GM12878 (cell line): ENCODE results near the gene ABL2. TPM values are rescaled to one million over a fixed set of nuclear protein-coding genes. Genes with fewer than 3 reads are reported as not detected.

Source experiments
- ASH2L ChIP-seq: fragments of 300-600, 200-600 bp; sonication (generic); IDR thresholded peaks from 2 replicates; pipeline ENCODE4 v1.6.1; 2017; ENCODE audit warnings: low read depth, mild to moderate bottlenecking, borderline replicate concordance
- CHD1 ChIP-seq: IDR thresholded peaks from 2 replicates; pipeline ENCODE4 v1.6.1; 2012; ENCODE audit warnings: low read depth, low read length, improper control_type of control experiment
- CREB1 ChIP-seq: IDR thresholded peaks from 2 replicates; pipeline ENCODE4 v1.6.1; 2012; ENCODE audit warnings: low read depth, mild to moderate bottlenecking, inconsistent platforms
- CREM ChIP-seq: IDR thresholded peaks from 2 replicates; pipeline ENCODE4 v1.6.1; 2014; ENCODE audit warnings: antibody characterized with exemption, low read depth
- JUNB ChIP-seq: IDR thresholded peaks from 2 replicates; pipeline ENCODE4 v1.6.1; 2016; ENCODE audit warnings: antibody characterized with exemption, mild to moderate bottlenecking
- RBBP5 ChIP-seq: fragments of 200-600 bp; sonication (generic); conservative IDR thresholded peaks from 2 replicates; pipeline ENCODE4 v1.6.1; 2016
- SREBF2 ChIP-seq: IDR thresholded peaks from 2 replicates; pipeline ENCODE4 v1.6.1; 2012; ENCODE audit warnings: mild to moderate bottlenecking, low read length
- YY1 ChIP-seq: IDR thresholded peaks from 2 replicates; pipeline ENCODE4 v1.6.1; 2011; ENCODE audit warnings: low read depth, mild to moderate bottlenecking, low read length
- polyA plus RNA-seq, 11 experiments: library from polyadenylated mRNA; depleted of rRNA in 4 of 11; unstranded in 6 of 11; stranded (reverse) in 5 of 11; fragments of >200 nt; fragmentation: Nextera tagmentation in 4 of 11; fragmentation: Illumina TruSeq in 1 of 11; extraction: Ambion mirVana in 4 of 11; extraction: Trizol in 1 of 11; gene quantifications; 1 replicate in 1 of 11; 2 replicates in 10 of 11; pipeline versions ENCODE4 v1.2.1 to v1.2.3, GENCODE V29; 2011 to 2016; ENCODE audit warnings: inconsistent platforms in 2 of 11, missing spikeins in 2 of 11, low read depth in 1 of 11
- total RNA-seq, 4 experiments: library from RNA; depleted of rRNA in 3 of 4; stranded (reverse); fragments of >200 nt in 3 of 4; fragmentation: Illumina TruSeq in 1 of 4; extraction: Trizol in 1 of 4; gene quantifications; 2 replicates each; pipeline versions ENCODE4 v1.2.1 to v1.2.3, GENCODE V29; 2013 to 2021
- TF ChIP-seq, protein P1 (sequence below): fragments of 450-650 bp; IDR thresholded peaks from 2 replicates; pipeline ENCODE4 v1.6.1; 2017; ENCODE audit warnings: low read depth, mild to moderate bottlenecking, moderate library complexity
- TF ChIP-seq, protein P2 (sequence below): fragments of 450-650 bp; IDR thresholded peaks from 2 replicates; pipeline ENCODE4 v1.6.1; 2017; ENCODE audit warnings: mild to moderate bottlenecking
- TF ChIP-seq, protein P3 (sequence below): fragments of 450-650 bp; IDR thresholded peaks from 2 replicates; pipeline ENCODE4 v1.6.1; 2016; ENCODE audit warnings: mild to moderate bottlenecking, moderate library complexity, borderline replicate concordance
- TF ChIP-seq, protein P4 (sequence below): IDR thresholded peaks from 2 replicates; pipeline ENCODE4 v1.6.1; 2012; ENCODE audit warnings: mild to moderate bottlenecking, low read depth, low read length
- TF ChIP-seq, protein P5 (sequence below): IDR thresholded peaks from 2 replicates; pipeline ENCODE4 v1.6.1; 2011; ENCODE audit warnings: borderline replicate concordance, low read depth, mild to moderate bottlenecking, moderate library complexity, low read length; ENCODE audit not compliant: insufficient read depth, poor library complexity, severe bottlenecking
- TF ChIP-seq, protein P6 (sequence below): IDR thresholded peaks from 2 replicates; pipeline ENCODE4 v1.6.1; 2012; ENCODE audit warnings: low read length, inconsistent platforms

The ABL2 gene
- total and polyA plus RNA-seq, 10 of the 15 experiments (the other 5 are each of a cell fraction or from before 2014, with no cell fraction given): 0.57 to 9.4 (median 3.6) TPM

DNA sequence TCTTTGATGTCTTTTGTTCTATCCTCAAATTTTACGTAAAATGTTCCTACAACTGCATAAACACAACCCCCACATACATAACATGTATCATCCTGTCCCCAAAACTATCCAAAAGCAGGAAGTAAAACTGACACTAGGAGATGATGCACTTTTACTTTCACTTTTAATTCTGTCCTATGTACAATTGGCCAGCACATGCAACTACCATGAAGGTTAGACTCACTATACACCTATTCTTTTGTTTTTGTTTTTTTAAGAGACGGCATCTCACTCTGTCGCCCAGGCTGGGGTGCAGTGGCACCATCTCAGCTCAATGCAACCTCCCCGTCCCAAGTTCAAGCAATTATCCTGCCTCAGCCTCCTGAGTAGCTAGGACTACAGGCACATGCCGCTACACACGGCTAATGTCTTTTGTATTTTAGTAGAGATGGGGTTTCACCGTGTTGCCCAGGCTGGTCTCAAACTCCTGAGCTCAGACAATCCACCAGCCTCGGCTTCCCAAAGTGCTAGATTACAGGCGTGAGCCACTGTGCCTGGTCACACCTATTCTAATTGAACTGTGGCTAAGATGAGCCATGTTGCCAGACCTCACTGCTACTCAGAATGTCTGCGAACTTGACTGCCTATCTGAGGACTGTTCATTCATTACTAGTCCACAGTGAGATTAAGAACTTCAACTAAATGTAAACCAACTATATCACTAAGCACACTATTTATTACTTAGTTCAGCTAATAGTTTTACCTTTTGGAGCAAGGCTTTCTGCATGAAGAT lies 99.6 kb downstream of the ABL2 start (continued):
- TF ChIP-seq, protein P1, sequence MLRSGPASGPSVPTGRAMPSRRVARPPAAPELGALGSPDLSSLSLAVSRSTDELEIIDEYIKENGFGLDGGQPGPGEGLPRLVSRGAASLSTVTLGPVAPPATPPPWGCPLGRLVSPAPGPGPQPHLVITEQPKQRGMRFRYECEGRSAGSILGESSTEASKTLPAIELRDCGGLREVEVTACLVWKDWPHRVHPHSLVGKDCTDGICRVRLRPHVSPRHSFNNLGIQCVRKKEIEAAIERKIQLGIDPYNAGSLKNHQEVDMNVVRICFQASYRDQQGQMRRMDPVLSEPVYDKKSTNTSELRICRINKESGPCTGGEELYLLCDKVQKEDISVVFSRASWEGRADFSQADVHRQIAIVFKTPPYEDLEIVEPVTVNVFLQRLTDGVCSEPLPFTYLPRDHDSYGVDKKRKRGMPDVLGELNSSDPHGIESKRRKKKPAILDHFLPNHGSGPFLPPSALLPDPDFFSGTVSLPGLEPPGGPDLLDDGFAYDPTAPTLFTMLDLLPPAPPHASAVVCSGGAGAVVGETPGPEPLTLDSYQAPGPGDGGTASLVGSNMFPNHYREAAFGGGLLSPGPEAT: peak; percentile 53; the same call in 1 of the 2 replicates
- TF ChIP-seq, protein P2, sequence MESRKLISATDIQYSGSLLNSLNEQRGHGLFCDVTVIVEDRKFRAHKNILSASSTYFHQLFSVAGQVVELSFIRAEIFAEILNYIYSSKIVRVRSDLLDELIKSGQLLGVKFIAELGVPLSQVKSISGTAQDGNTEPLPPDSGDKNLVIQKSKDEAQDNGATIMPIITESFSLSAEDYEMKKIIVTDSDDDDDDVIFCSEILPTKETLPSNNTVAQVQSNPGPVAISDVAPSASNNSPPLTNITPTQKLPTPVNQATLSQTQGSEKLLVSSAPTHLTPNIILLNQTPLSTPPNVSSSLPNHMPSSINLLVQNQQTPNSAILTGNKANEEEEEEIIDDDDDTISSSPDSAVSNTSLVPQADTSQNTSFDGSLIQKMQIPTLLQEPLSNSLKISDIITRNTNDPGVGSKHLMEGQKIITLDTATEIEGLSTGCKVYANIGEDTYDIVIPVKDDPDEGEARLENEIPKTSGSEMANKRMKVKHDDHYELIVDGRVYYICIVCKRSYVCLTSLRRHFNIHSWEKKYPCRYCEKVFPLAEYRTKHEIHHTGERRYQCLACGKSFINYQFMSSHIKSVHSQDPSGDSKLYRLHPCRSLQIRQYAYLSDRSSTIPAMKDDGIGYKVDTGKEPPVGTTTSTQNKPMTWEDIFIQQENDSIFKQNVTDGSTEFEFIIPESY: peak; percentile 70; the same call in 1 of the 2 replicates
- TF ChIP-seq CREM: 0 out of 2 replicates have a peak, but pooled peaks have one; percentile 44
- TF ChIP-seq CREB1: 0 out of 2 replicates have a peak, but pooled peaks have one; percentile 18
- TF ChIP-seq, protein P3, sequence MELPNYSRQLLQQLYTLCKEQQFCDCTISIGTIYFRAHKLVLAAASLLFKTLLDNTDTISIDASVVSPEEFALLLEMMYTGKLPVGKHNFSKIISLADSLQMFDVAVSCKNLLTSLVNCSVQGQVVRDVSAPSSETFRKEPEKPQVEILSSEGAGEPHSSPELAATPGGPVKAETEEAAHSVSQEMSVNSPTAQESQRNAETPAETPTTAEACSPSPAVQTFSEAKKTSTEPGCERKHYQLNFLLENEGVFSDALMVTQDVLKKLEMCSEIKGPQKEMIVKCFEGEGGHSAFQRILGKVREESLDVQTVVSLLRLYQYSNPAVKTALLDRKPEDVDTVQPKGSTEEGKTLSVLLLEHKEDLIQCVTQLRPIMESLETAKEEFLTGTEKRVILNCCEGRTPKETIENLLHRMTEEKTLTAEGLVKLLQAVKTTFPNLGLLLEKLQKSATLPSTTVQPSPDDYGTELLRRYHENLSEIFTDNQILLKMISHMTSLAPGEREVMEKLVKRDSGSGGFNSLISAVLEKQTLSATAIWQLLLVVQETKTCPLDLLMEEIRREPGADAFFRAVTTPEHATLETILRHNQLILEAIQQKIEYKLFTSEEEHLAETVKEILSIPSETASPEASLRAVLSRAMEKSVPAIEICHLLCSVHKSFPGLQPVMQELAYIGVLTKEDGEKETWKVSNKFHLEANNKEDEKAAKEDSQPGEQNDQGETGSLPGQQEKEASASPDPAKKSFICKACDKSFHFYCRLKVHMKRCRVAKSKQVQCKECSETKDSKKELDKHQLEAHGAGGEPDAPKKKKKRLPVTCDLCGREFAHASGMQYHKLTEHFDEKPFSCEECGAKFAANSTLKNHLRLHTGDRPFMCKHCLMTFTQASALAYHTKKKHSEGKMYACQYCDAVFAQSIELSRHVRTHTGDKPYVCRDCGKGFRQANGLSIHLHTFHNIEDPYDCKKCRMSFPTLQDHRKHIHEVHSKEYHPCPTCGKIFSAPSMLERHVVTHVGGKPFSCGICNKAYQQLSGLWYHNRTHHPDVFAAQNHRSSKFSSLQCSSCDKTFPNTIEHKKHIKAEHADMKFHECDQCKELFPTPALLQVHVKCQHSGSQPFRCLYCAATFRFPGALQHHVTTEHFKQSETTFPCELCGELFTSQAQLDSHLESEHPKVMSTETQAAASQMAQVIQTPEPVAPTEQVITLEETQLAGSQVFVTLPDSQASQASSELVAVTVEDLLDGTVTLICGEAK: peak; percentile 56; the same call in 1 of the 2 replicates
- no peak for TF ChIP-seq SREBF2
- no peak for TF ChIP-seq RBBP5
- TF ChIP-seq ASH2L: peak; percentile 26; the same call in 1 of the 2 replicates
- no peak for TF ChIP-seq CHD1
- TF ChIP-seq JUNB: 0 out of 2 replicates have a peak, but pooled peaks have one; percentile 8
- TF ChIP-seq, protein P4, sequence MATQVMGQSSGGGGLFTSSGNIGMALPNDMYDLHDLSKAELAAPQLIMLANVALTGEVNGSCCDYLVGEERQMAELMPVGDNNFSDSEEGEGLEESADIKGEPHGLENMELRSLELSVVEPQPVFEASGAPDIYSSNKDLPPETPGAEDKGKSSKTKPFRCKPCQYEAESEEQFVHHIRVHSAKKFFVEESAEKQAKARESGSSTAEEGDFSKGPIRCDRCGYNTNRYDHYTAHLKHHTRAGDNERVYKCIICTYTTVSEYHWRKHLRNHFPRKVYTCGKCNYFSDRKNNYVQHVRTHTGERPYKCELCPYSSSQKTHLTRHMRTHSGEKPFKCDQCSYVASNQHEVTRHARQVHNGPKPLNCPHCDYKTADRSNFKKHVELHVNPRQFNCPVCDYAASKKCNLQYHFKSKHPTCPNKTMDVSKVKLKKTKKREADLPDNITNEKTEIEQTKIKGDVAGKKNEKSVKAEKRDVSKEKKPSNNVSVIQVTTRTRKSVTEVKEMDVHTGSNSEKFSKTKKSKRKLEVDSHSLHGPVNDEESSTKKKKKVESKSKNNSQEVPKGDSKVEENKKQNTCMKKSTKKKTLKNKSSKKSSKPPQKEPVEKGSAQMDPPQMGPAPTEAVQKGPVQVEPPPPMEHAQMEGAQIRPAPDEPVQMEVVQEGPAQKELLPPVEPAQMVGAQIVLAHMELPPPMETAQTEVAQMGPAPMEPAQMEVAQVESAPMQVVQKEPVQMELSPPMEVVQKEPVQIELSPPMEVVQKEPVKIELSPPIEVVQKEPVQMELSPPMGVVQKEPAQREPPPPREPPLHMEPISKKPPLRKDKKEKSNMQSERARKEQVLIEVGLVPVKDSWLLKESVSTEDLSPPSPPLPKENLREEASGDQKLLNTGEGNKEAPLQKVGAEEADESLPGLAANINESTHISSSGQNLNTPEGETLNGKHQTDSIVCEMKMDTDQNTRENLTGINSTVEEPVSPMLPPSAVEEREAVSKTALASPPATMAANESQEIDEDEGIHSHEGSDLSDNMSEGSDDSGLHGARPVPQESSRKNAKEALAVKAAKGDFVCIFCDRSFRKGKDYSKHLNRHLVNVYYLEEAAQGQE: no peak
- 0 out of 2 replicates have a peak, but pooled peaks have one; percentile 17 for TF ChIP-seq YY1
- TF ChIP-seq, protein P5, sequence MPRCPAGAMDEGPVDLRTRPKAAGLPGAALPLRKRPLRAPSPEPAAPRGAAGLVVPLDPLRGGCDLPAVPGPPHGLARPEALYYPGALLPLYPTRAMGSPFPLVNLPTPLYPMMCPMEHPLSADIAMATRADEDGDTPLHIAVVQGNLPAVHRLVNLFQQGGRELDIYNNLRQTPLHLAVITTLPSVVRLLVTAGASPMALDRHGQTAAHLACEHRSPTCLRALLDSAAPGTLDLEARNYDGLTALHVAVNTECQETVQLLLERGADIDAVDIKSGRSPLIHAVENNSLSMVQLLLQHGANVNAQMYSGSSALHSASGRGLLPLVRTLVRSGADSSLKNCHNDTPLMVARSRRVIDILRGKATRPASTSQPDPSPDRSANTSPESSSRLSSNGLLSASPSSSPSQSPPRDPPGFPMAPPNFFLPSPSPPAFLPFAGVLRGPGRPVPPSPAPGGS: no peak
- TF ChIP-seq, protein P6, sequence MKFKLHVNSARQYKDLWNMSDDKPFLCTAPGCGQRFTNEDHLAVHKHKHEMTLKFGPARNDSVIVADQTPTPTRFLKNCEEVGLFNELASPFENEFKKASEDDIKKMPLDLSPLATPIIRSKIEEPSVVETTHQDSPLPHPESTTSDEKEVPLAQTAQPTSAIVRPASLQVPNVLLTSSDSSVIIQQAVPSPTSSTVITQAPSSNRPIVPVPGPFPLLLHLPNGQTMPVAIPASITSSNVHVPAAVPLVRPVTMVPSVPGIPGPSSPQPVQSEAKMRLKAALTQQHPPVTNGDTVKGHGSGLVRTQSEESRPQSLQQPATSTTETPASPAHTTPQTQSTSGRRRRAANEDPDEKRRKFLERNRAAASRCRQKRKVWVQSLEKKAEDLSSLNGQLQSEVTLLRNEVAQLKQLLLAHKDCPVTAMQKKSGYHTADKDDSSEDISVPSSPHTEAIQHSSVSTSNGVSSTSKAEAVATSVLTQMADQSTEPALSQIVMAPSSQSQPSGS: 0 out of 2 replicates have a peak, but pooled peaks have one; percentile 28
